Measurements from ENCODE around the gene AMER3.

AMER3 gene

DNA sequence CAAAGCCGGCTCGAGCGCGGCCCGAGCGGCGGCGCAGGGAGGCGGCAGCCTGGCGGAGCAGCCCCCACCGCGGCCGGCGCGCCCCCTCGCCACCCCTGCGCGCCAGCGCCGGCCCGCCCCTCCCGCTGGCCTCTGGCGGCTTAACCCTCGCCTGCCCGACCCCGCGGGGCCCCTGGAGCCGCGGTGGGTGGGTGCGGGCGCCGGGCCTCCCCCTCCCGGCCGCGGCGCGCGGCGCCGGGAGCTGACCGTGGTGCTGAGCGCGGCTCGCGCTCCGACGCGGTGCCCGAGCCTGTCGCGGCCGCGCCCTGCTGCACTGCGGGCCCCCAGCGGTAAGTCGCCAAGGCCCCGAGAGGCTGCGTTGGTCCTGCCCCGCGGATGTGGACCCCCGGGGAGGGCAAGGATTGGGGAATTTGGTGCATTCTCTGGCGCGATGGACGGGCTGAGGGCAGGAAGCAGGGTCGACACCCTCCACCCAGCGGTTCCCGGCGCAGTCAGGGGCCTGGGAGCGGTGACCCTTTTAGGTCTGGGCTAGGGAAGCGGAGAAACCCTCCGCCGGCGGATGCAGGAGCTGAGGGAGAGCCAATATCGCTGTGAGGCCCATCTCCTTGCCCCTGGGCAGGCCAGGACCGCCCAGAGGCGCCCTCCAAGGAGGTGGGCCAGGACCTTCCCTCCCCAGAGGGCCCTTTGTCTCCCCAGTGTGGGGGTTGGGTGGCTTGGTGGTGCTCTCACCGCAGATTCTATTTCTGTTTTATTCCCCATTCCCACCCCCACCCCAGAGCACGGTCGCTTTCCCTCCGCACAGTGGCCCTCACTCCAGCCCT lies 923 bp downstream of the AMER3 start:
- no peak for DNase-seq

DNA sequence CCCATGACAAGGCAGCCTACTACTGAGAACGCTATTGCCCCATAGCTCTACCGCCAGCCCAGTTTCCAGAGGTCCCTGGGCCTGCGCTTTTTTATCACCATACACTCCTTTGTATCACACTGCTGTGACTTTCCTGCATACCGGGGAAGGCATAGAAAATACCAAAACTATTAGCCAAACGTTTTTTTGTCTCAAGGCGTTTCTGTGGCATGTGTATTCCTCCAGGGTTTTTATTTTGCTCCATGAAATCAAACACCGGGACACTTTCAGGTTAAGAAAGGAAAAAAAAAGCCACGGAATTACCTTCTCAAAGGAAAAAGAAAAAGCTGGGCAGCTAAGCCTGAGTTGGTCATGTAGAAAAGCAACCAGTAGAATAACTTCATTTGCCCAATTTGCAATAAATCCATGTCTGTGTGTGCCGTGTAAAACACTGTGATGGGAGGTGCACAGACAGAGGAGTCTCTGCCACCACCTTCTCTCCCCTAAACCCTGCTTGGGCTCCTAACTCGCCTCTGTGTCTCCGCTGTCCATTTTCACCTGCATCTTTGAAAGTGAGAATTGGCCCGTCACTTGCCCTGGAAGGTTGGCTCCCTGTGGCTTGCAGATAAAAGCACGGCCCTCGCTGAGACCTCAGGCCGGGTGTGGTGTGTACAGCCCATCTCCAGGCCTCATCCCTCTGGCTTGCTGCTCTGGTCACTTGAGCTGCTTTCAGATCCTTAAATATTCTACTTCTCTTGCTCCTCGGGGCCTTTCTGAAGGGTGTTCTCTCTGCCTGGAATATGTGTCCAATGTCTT lies 1.7 kb downstream of the AMER3 start:
- DNase-seq = no peak

DNA sequence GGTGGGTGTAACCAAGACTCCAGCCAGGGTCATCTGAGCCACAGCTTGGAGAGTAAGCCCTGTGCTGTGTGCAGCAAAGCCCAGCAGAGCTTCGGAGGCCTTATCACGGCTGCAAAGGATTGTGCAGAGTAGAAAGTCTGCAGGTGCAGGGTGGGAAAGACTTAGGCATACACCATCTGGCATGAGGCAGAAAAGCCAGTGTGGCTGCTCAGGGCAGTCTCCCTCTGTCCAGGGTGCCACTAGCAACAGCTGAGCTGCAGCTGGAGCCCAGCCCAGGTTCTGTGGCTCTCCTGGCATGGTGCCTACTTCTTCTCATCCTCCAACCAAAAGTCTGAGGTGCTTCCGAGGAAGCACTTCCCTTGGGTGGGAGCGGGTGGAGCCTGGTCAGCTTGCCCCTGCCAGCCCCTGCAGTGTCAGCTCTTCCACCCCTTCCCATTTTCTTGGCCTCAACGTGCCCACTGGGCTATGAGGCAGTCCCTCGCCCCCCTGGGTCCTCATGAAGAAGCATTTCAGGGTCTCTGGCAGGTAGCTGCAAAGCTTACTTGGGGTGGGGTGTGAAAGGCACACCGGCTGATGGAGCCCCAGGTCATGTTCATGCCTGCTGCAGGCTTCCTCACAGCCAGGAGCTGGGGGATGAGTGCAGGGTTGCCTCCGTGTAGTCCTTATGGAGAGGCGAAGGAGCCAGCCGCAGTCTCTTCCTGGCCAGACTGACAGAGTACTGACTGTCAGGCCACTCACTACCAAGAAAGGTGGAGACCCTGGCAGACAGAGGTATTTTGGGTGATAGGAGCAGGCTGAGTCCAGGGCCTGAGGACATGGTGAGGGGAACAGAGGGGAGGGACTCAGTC lies 4.8 kb downstream of the AMER3 start:
- DNase-seq = no peak

DNA sequence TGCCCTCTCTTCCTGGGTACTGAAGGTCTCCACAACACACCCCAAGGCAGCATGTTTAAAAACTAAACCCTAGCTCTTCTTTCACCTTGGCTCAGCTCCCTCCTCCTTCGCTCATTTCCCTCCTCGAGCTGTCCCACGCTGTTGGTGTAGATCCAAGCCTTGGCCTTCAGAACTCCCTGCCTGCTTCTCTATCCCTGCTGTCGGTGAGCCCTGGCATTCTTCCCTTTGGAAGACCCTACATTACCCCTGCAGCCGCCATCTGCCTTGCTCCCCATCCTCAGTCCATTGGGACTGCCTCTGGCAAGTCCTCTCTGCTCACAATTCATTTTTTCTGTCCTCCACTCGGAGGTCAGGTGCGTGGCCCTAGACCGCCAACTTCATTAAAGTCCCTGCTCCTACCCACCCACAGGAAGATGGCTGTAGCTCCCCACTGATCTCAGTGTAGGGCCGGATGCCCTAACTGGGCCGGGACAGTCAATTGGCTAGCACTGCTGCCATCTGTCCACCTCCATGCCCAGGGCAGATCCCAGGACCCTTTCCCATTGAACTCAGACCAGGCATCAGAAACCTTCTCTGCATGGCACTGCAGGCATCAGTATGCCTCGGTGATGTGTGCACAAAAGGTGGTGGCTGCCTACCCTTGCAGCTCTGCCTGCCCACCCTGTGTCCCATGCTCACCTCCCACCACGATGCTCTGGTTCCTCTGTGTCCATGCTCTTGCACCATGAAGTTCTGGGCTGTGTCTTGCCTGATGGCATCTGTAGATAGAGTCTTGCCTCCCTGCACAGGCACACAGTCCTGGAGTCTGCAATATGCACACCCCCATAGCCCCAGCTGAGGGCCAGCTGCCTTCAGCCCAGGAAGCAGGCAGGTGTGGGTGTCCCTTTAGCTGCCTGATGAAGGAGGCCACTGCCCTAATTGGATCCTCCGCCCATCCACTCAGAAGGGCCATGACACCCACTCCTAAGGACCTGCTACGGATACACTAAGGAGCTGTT lies 5.7 kb downstream of the AMER3 start:
- DNase-seq = no peak

DNA sequence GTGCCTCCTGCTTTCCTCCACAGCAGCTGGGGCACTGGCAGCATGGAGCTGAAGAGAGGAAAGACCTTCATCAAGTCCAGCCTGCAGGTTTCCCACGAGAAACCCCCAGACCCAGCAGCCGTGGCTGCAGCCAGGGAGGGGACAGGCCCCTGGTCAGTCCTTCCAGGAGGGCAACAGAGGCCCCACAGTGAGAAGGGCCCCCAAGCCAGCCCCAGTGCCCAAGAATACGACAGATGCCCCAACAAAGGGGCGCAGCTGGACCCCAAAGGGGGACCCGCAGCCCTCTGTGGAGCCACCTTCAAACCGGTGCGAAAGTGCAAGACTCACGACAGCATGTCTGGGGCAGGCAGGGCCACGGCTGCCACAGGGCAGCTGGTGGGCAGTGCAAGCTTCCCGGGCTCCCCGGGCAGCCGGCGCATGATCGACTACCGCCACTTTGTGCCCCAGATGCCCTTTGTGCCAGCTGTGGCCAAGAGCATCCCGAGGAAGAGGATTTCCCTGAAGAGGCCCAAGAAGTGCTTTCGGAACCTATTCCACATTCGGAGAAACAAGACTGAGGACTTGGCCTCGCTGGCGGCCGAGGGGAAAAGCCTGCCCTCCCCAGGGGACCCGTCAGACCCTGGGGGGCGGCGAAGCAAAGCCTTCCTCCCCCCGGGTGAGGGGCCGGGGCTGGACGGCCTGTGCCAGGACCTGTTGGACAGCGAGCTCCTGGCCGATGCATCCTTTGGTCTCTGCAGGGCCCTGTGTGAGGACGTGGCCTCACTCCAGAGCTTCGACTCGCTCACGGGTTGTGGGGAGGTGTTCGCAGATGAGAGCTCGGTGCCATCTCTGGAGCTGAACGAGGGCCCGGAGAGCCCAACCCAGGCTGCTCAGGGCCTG lies 6.9 kb downstream of the AMER3 start:
- DNase-seq = no peak

DNA sequence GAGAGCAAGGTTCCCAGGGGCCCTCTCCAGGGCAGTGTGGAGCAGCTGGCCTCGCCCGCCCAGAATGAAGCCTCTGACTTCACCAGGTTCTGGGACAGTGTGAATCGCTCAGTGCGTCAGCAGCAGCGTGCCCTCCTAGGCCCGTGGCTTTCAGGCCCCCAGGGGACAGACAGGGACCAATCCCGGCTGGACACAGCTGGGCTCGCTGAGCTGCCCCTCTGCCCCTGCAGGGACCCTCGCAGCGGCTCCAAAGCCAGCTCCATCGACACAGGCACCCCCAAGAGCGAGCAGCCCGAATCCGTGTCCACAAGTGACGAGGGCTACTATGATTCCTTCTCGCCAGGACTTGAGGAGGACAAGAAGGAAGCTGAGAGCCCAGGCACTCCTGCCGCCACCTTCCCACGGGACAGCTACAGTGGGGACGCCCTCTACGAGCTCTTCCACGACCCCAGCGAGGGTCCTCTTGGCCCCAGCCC lies 7.6 kb downstream of the AMER3 start:
- DNase-seq = no peak

DNA sequence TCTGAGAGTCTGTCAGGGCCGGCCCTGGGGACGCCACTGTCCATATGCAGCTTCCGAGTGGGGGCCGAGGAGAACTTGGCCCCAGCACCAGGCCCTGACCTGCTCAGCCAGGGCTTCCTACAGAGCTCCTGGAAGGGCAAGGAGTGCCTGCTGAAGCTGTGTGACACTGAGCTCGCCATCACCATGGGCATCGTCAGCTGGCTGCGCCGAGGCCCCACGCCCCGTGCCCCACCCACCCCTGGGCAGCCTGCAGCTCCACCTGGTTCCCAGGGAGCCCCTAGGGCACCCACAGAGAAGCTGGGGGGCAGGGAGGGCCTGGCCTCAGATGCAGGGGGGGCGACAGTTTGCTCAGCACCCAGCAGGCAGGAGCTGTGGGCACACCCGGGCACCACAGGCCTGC lies 8.1 kb downstream of the AMER3 start:
- no peak for DNase-seq

DNA sequence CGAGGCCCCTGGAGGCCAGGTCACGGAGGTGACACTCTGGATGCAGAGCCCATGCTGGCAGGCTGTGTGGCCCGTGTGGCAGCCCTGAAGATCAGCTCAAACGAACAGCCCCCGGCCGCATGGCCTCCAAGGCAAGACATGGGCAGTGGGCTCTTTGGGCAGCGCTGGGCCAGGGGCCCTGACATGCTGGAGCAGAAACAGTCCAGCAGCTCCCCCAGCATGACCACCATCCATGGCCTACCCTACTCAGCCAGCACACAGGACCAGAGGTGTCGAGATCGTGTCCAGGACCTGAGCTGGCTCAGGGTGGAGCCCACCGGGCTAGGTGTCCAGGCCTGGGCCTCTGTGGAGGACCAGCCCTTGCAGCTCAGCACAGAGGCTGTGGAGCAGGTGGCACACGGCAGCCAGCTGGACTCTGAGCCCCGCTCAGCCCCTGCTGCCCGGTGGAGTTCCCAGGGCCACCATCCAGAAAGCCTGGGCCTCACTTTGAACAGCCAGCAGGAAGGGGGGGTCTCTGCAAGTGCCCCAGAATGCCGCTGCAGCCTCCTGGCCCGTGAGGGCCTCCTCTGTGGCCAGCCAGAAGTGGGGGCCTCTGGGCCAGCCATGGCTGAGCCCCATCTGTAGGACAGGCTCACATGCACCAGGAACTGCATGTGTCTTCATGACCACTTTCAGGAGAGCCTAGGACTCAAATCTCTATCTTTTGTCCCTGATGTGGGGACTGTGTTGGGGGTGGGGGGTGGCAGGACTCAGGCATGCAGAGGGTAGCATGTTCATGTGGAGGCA lies 8.9 kb downstream of the AMER3 start:
- no peak for DNase-seq

DNA sequence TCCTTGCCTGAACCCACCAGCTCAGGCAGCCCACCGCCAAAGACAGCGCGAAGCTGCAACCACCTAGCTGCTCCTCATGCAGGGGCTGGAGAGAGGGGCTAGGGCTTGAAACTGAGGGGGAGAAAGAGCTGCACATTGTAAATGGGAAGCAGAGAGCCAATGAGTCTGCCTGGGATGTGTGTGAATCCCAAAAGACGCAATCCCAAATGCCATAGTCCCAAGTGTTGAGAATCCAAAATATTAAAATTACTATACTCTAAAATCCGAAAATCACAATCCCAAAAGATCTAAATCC lies 9.4 kb downstream of the AMER3 start:
- DNase-seq = no peak

DNA sequence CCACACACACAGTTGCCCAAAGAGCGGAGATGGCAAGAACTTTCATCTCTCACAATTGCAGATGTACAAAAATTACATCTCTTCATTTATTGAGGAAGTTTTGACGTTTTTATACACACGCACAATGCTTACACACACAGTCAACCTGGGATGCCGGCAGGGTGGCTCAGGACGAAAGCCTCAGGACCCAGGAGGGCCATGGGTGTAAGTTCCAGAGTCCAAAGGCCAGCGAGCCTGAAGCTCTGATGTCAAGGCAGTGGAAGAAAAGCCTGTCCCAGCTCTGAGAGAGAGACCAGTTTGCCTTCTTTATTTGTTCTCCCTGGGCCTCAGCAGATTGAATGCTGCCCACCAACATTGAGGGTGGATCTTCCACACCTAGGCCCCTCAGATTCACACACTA lies 10.1 kb downstream of the AMER3 start:
- DNase-seq = no peak

DNA sequence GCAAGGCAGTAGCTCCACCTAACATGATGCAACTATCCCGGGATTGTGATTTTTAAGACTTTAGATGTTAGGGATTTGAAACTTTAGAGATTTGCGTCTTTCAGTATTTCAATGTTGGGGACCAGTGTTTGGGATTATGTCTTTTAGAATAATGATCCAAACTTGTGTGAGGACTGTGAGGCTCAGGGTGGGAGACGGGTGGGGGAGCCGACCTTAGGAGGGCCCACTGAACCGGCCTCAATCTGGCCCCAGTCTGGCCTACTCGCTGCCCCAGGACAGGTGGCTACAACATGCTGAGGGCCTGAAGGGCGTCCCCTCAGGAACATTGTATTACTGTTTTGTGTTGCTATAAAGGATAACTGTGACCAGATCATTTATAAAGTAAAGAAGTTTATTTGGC lies 10.7 kb downstream of the AMER3 start:
- DNase-seq = no peak

DNA sequence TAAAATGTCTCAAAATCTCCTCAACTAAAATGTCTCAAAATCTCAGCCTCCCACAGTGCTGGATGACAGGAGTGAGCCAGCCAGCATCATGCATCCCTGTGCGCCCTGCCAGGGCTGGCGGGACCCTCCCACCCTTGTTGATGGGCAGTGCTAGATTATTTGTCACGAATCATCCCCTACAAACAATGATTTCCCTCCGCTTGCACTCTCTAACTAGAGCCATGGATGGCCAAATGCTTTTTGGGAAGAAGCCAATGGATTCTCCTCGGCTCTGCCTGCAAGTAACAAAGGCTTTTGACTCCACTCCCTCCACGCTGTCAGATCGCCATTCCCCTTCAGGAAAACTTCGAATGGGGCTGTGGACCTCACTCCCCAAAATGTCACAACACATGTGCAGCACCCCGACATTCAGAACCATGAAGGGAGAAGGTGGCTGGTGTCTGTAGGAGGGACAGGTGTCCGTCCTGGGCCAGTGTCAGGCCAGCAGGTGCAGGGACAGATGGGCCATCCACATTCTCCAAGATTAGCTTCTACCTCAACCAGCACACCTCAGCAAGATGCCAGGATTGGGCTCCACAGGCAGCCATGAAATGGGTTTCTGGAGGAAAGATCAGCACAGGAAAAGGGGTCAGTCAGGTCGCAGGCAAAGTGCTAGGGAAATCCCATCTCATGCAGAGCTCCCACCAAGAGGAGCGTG lies 11.5 kb downstream of the AMER3 start:
- no peak for DNase-seq

DNA sequence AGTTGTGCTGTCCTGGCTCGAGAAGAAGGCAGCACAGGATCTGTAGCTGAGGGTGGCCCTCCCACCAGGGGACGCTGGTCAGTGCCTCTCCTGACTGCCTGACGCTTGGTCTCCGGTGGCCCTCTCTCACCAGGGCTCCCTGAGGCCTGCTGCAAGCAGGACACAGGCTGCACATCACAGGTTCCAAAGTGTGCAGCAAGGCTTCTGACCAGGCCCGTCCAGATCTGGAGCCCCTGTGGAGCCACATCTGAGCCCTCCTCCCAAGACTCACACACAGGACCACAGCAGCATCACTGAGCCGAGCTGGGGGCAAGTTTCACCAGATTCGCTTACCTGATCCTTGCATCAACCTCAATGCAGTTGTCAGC lies 12.1 kb downstream of the AMER3 start:
- DNase-seq = no peak

DNA sequence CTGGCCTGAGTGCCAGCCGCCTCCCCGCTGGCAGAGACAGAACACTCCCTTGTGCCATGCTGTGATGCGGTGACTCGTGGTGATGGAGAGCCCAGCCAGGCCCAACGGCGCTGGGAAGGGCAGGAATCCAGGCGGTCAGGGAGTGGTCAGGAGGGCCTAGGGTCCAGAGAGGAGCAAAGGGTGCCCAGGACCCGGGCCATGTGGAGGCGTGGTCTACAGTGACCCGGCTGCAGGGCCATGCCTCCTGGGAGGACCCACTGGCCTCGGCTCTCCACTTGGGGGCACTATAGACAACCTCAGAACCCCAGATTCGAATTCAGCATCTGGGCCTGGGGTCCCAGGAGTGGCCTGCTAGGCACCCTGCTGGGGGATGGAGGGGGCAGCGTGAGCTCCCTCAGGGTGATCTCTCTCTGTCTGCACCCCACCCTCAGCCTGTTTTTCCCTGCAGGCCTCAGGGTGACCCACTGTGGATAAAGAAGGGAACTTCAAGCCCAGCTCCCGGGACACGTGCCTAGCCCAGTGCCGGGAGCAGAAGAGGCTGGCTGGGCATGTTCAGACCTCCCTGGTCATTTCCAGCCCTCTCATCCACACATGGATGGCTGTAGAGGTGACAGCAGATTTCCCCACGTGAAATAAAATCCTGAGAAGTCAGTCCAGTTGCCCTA lies 13.0 kb downstream of the AMER3 start:
- DNase-seq = no peak

DNA sequence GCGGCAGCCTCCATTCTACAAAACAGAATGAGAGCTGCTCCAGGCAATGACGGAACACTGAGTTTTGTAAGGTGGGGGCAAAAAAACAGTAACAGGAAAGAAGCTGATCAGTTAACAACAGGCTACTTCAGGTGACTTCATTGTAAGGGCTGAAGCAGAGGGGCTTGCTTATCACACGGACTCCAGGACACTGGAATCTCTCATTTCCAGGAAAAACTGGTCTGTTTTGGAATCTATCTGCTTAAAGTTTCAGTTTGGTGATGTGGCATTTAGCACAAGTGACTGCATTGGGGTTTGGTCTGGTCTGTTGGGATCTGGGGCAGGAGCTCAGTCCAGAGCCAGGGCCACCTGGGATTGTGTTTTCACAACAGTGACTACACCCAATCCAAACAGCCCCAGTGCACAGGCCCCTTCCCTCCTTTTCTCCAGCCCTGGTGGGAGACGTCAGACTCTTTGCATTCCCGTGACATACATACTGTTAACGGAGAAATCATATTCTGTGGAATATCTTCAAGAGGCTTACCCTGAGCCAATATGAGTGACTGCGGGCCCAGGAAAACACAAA lies 14.1 kb downstream of the AMER3 start:
- no peak for DNase-seq

DNA sequence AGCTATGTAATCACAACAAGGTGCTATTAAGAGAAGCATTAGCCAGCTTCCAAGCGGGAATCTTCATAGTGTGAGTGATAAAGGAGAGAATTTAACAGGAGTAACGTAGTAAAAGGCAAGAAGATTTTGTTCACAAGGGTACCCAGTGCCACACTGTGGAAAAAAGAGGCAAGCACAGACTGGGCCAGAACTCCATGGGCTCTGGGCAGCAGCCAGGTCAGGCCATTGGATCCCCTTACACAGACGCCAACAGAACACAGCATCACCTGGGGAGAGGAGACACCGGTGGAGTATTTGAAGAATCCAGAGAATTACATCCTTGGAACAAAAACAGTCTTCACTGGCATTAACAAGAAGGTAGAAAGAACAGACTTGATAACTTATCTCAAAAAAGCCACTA lies 21.2 kb downstream of the AMER3 start:
- no peak for DNase-seq

DNA sequence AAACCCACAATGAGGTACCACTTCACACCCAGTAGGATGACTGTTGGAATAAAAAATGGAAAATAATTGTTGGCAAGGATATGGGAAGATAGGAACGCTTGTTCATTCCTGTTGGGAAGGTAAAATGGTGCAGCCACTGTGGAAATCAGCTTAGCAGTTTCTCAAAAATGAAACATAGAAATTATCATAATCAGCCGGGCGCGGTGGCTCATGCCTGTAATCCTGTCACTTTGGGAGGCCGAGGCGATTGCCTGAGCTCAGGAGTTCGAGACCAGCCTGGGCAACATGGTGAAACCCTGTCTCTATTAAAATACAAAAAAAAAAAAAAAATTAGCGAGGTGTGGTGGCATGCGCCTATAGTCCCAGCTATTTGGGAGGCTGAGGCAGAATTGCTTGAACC lies 23.4 kb downstream of the AMER3 start:
- no peak for DNase-seq

DNA sequence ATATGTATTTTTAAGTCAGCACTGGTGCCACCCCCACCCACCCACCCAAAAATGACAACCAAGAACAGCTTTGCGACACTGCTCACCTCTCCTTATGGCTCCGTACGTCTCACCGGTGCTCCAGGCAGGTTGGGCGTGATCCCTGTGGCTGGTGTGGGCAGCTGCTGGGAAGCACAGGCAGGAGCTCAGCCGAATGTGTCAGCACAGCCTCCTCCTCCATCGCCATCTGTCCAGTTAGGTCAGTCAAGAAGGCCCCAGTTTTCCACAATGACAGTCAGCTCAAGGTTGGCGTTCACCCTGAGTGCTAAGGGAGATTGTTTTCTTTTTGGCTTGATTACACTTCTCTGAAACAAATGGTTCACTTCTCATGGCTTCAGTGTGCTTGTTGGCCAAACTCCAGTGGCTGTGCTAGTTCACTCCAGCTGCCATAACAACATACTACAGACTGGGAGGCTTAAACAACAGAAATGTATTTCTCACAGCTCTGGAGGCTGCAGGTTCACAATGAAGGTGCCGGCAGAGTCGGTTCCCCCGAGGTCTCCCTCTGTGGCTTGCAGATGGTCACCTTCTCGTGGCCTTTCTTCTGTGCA lies 30.2 kb downstream of the AMER3 start:
- DNase-seq = no peak
